A673 (cell line): ENCODE results near the gene NUDT3.

Experiments
- CTCF ChIP-seq: fragments of 300-800, 200-600 bp; sonication (generic); conservative IDR thresholded peaks from 2 replicates; pipeline ENCODE4 v1.5.1; 2017; ENCODE audit warnings: low read depth, mild to moderate bottlenecking, antibody characterized with exemption, low read length, moderate library complexity, mixed read lengths
- EZH2 ChIP-seq: fragments of 200-600 bp; sonication (generic); IDR thresholded peaks from 2 replicates; pipeline ENCODE4 v1.6.1; 2017; ENCODE audit warnings: borderline replicate concordance, low read depth, mild to moderate bottlenecking, mixed read lengths, antibody characterized with exemption, low read length; ENCODE audit not compliant: poor library complexity, severe bottlenecking

GRCh38 chr6:34393191-34393965 lies 909 bp upstream of the NUDT3 start:
- no peak for TF ChIP-seq CTCF
- no peak for TF ChIP-seq EZH2
